G401.6 (cell line): ENCODE results near the gene P2RX4.
"Not testable (repeated sequence)": the region's sequence is repeated elsewhere in the genome, so short reads cannot be mapped to it uniquely, and the experiment has no call there.

Source experiments
- FAIRE-seq: peaks from 2 replicates; lab custom pipeline; 2012; peaks lifted over from hg19 to GRCh38; lab: Jason Lieb, UNC

P2RX4 gene

DNA sequence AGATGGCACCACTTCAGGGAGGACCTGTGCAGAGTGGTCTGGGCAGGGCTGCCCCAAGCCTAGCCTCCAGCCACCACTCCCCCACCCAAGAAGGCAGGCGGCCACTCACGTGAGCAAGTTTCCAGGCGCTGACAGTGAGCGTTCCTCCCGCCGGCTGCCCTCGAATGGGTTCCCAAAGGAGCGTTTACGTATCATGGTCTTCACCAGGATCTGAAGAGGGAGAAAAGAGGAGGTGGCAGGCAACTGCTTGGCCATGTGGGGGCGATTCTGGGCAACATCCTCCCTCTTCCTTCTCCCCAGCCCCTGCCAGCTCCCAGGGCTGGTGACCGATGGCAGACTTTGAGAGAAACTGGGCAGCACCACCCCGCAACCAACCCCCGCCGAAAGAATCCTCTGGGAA lies 35.1 kb downstream of the P2RX4 start:
- FAIRE-seq: no peak

DNA sequence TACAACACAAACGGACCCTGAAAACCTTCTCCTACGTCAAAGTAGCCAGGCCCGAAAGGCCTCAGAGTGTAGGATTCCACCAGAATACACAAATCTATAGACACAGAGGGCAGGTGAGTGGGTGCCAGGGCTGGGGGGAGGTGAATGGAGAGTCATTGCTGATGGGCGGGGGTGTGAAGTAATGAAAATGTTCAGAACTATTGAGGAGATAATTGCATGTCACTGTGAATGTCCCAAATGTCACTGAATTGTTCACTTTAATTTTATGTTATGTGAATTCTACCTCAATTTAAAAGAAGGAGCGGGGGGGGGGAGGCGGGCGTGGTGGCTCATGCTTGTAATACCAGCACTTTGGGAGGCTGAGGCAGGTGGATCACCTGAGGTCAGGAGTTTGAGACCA lies 36.0 kb downstream of the P2RX4 start:
- no peak for FAIRE-seq

DNA sequence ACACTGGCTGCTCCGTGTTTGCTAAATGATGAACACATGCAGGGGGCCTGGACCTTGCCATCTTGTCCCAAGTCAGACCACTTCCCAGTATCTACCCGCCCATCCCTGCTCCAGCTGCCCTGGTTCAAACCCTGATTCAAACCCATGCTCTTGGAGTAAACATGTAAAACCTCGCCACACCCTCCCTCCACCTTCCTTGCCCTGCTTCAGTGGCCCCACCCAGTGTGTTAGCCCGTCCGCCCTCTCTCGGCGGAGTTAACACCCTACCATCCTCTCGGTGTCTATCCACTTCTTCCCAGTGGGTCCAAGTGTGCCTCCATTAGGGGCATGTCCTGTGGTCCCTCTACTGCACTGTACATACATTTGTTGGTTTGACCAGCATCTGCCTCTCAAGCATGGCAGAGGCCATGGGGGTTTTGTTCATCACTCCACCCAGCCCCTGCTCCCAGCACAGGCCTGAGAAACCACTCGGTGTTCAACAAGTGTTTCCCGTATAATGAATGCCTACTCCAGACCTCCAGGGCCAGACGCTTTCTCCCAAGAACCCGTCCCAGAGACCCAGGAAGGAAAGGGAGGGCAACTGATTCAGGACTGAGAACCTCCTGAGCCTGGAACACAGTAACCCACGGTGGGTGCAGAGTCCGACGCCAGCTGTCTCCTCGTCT lies 37.1 kb downstream of the P2RX4 start:
- no peak for FAIRE-seq

GRCh38 chr12:121248622-121249021 lies 38.7 kb downstream of the P2RX4 start:
- no peak for FAIRE-seq

GRCh38 chr12:121250359-121250758 lies 40.4 kb downstream of the P2RX4 start:
- no peak for FAIRE-seq

- FAIRE-seq: no peak
Observed at GRCh38 chr12:121251838-121252237, 41.9 kb downstream of the P2RX4 start.

DNA sequence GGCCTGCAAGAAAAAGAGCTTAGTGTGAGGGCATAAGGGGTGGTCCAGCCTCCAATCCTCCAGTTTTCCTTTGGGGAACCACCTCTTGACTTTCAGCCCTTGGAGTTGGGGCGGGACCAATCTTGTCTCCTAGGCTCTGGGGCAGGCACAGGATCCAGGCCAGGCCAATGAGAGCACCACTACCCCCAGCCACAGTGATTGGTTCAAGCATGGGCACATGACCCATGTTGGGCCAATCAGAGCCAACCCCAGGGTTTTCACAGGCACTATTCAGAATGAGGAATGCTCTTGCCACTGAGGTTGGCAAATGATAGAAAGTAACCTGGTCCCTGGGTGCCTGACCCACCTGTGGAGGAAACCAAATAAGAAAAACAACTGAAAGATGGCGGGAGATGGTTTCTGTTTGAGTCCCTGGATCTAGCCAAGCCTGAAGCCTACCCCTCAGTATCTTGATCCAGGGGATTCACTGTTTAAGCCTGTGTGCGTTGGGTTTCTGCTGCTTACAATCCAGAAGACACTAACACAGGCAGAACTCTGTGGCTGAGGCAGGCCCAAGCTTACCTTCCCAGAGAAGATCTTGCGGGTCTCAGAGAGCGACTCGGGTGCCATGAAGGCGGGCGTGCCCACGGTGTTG lies 42.9 kb downstream of the P2RX4 start:
- no peak for FAIRE-seq

DNA sequence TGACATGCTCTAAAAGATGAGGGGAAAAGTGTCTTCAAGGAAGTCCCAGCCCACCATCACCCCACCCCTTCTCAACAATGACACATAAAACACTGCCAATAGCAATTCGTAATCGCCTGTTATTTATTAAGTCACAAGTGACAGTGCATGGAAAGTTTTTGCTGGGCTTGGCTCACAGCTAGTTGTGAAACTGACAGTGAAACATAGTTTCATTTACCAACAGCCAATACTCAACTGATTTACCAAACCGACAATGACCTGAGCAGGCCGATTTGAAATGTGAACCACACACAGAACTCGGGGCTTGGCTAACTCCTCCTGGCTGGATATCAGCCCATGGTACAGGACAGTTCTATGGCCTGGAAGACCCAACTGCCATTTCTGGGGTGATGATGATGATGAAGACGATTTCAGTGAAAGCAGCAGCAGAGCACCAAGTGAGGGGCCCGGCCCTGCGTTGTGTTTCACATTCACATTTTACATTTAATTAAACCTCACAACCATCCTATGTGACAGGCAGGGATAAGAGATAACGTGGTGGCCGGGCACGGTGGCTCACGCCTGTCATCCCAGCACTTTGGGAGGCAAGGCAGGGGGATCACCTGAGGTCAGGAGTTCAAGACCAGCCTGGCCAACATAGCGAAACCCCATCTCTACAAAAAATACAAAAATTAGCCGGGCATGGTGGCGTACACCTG lies 43.9 kb downstream of the P2RX4 start:
- no peak for FAIRE-seq

- FAIRE-seq: no peak
Observed at GRCh38 chr12:121255433-121255832, 45.5 kb downstream of the P2RX4 start.

- FAIRE-seq: not testable (repeated sequence)
Observed at GRCh38 chr12:121257704-121258449, 47.9 kb downstream of the P2RX4 start.

- no peak for FAIRE-seq
Observed at GRCh38 chr12:121259074-121259473, 49.1 kb downstream of the P2RX4 start.

DNA sequence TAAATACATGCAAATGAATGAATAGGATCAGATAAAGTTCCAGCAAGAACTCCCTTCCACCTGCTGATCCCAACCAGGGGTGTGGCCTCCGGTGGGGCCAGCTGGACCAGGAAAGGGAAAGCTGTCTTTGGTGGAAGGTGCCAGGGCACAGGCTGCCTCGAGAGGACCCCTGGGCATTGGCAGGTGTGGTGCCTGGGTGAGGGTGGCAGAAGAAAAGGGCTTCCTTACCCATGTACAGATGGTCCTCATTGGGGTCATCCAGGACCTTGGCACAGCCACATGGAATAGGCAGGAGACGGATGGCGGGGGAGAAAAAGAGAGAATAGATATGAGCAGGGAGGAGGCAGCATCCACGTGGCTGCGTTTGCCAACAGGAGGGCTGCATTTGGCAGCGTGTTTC lies 50.2 kb downstream of the P2RX4 start:
- no peak for FAIRE-seq

GRCh38 chr12:121261398-121261797 lies 51.5 kb downstream of the P2RX4 start:
- no peak for FAIRE-seq

- no peak for FAIRE-seq
Observed at GRCh38 chr12:121263206-121263935, 53.4 kb downstream of the P2RX4 start.

- no peak for FAIRE-seq
Observed at GRCh38 chr12:121264135-121264534, 54.2 kb downstream of the P2RX4 start.

GRCh38 chr12:121264951-121265515 lies 55.1 kb downstream of the P2RX4 start:
- no peak for FAIRE-seq

DNA sequence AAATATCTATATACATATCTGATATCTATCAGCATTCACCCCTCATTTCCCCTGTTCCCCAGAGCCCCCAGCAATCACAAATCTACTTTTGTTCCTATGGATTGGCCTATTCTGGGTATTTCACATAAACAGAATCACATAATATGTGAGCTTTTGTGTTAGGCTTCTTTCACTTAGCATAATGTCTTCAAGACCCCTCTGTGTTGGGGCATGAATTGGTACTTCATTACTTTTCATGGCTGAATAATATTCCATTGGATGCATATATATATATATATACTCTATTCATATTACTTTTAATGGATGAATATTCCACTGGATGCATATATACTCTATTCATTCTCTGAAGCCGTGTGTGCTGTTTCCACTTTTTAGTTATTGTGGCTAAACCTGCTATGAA lies 57.9 kb downstream of the P2RX4 start:
- FAIRE-seq: no peak

- no peak for FAIRE-seq
Observed at GRCh38 chr12:121273364-121273896, 63.5 kb downstream of the P2RX4 start.

DNA sequence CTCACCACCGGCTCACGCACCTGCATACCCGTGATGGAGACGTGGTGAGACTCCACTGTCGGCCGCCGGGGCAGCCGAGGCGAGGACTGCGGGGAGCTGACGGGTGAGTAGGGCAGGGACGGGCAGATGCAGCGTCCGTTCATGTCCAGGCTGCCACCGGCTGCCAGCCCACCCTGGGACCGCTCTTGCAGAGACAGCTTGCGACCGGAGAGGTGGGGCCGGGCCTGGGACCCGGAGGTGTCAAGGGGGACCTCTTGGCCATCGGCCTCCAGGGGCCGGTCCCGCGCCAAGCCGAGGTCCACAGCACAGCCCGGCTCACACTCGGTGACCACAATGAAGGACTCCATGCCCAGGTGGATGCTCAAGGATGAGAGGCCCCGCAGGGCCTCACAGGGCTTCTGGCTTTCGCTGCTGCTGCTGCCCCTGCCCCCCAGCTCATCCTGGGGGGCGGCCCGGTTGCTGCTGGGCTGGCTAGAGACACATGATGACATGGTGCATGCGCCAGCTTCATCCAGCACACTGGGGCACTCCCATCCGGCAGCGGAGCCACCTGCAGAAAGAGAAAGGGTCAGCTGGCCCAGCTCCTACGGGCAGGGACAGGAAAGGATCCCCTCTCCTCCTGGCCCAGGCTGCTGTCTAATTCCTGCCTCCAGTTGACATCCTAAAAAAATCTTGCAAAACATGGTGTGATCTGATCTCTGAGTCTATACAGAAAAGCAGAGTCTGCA lies 64.3 kb downstream of the P2RX4 start:
- no peak for FAIRE-seq

DNA sequence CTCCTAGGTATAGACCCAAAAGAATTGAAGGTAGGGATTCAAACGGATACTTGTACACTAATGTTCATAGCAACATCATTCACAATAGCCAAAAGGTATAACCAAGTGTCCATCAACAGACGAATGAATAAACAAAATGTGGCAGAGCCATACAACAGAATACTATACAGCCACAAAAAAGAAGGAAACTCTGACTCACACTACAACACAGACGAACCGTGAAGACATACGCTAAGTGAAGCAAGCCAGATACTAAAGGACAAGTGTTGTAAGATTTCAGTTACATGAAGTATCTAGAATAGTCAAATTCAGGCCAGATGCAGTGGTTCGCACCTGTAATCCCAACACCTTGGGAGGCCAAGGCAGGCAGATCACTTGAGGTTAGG lies 67.4 kb downstream of the P2RX4 start:
- FAIRE-seq: no peak
